Osteoblast (primary cell): ENCODE data around the gene LRRFIP1. TPM values are rescaled to one million over a fixed set of nuclear protein-coding genes. Genes with fewer than 3 reads are reported as not detected.
A peak's percentile ranks its signal among the peaks of the same experiment; 100 is the strongest.

Experiments used
- DNase-seq: peaks from one replicate; pipeline ENCODE4 v3.0.0; 2011; ENCODE audit warnings: low spot score, mixed read lengths; ENCODE audit not compliant: insufficient read length; ENCODE audit errors: missing footprints
- H2AFZ ChIP-seq: 2 replicates; pipeline ENCODE4 v1.6.0; 2011; ENCODE audit warnings: mild to moderate bottlenecking, low read length
- H3K27ac ChIP-seq: 2 replicates; pipeline ENCODE4 v1.5.1; 2011; ENCODE audit warnings: mild to moderate bottlenecking, low read depth, low read length, moderate library complexity
- H3K27me3 ChIP-seq: 2 replicates; pipeline ENCODE4 v1.6.0; 2012; ENCODE audit warnings: mild to moderate bottlenecking, control low read depth, inconsistent platforms, low read length, moderate library complexity; ENCODE audit not compliant: insufficient read depth
- H3K36me3 ChIP-seq: 2 replicates; pipeline ENCODE4 v1.5.1; 2011; ENCODE audit warnings: mild to moderate bottlenecking, low read length, control low read depth, moderate library complexity; ENCODE audit not compliant: insufficient read depth
- H3K4me1 ChIP-seq: 2 replicates; pipeline ENCODE4 v1.5.1; 2011; ENCODE audit warnings: mild to moderate bottlenecking, low read length, control low read depth, moderate library complexity; ENCODE audit not compliant: insufficient read depth
- H3K4me2 ChIP-seq: 2 replicates; pipeline ENCODE4 v1.6.0; 2011; ENCODE audit warnings: mild to moderate bottlenecking, low read length; ENCODE audit not compliant: insufficient read depth
- H3K4me3 ChIP-seq: fragments of 200-600 bp; sonication (generic); 3 replicates; pipeline ENCODE4 v1.5.1; 2012; ENCODE audit warnings: mild to moderate bottlenecking, low read length, inconsistent platforms; ENCODE audit not compliant: insufficient read depth
- H3K79me2 ChIP-seq: 2 replicates; pipeline ENCODE4 v1.6.0; 2012; ENCODE audit warnings: mild to moderate bottlenecking, low read length, control low read depth, inconsistent platforms; ENCODE audit not compliant: insufficient read depth
- H3K9me3 ChIP-seq: 2 replicates; pipeline ENCODE4 v1.5.1; 2011; ENCODE audit warnings: low read depth, low read length, control low read depth
- H4K20me1 ChIP-seq: 2 replicates; pipeline ENCODE4 v1.6.0; 2012; ENCODE audit warnings: mild to moderate bottlenecking, low read length, control low read depth; ENCODE audit not compliant: insufficient read depth
- CTCF ChIP-seq: IDR thresholded peaks from 2 replicates; pipeline ENCODE4 v1.5.1; 2011; ENCODE audit warnings: mild to moderate bottlenecking, low read depth, low read length, moderate library complexity; ENCODE audit errors: extremely low read depth
- total RNA-seq: library from RNA; depleted of rRNA; stranded (reverse); fragments of >200 nt; gene quantifications from 2 replicates; pipeline ENCODE4 v1.2.3, GENCODE V29; 2012

The LRRFIP1 gene
- total RNA-seq, 1 donor: 51.8 TPM

- Histone ChIP-seq H3K36me3 (peaks cover 6% of the 10 kb centered on the region), H3K4me2 (no peak overlapping the region), H4K20me1 (peaks cover 8% of the 10 kb centered on the region), H3K4me3 (no peak overlapping the region), H3K4me1 (peaks cover 10% of the 10 kb centered on the region), H2AFZ (no peak overlapping the region), H3K79me2 (peaks cover 40% of the 10 kb centered on the region), H3K9me3 (no peaks in the 10 kb centered on the region), H3K27me3 (no peaks in the 10 kb centered on the region), H3K27ac (no peak overlapping the region)
- no peak for TF ChIP-seq CTCF
- no peak for DNase-seq
These were observed 115.6 kb downstream of the LRRFIP1 start for GRCh38 chr2:237743024-237743423.

- Histone ChIP-seq H3K4me2 (no peak overlapping the region), H3K27ac (peak overlapping the region; percentile 9), H3K27me3 (no peaks in the 10 kb centered on the region), H3K4me3 (no peak overlapping the region), H3K9me3 (no peaks in the 10 kb centered on the region), H3K36me3 (peaks cover 7% of the 10 kb centered on the region), H3K4me1 (peaks cover 10% of the 10 kb centered on the region), H3K79me2 (peaks cover 40% of the 10 kb centered on the region), H4K20me1 (peaks cover 8% of the 10 kb centered on the region), H2AFZ (no peak overlapping the region)
- TF ChIP-seq CTCF: peak; percentile 44
- peak; percentile 89 for DNase-seq
These were observed 116.3 kb downstream of the LRRFIP1 start for GRCh38 chr2:237743561-237744269.

- Histone ChIP-seq H3K4me2 (no peak overlapping the region), H3K27ac (peak overlapping the region; percentile 9), H4K20me1 (peaks cover 8% of the 10 kb centered on the region), H3K79me2 (peaks cover 40% of the 10 kb centered on the region), H2AFZ (no peak overlapping the region), H3K9me3 (no peaks in the 10 kb centered on the region), H3K36me3 (peaks cover 11% of the 10 kb centered on the region), H3K4me3 (no peak overlapping the region), H3K27me3 (no peaks in the 10 kb centered on the region), H3K4me1 (peaks cover 10% of the 10 kb centered on the region)
- no peak for DNase-seq
- no peak for TF ChIP-seq CTCF
These were observed 116.9 kb downstream of the LRRFIP1 start for GRCh38 chr2:237744270-237744612.

- Histone ChIP-seq H3K79me2 (peaks cover 37% of the 10 kb centered on the region), H4K20me1 (peaks cover 8% of the 10 kb centered on the region), H3K4me3 (no peak overlapping the region), H3K36me3 (peaks cover 11% of the 10 kb centered on the region), H3K27ac (peak overlapping the region; percentile 11), H3K27me3 (no peaks in the 10 kb centered on the region), H3K4me2 (no peak overlapping the region), H3K4me1 (peaks cover 10% of the 10 kb centered on the region), H3K9me3 (no peaks in the 10 kb centered on the region), H2AFZ (no peak overlapping the region)
- peak; percentile 98 for TF ChIP-seq CTCF
- peak; percentile 93 for DNase-seq
These were observed 117.3 kb downstream of the LRRFIP1 start for GRCh38 chr2:237744613-237745249.
